GM19452 (cell line): Measurements from ENCODE around the gene CCDC8.
"Not testable (repeated sequence)": the region's sequence is repeated elsewhere in the genome, so short reads cannot be mapped to it uniquely, and the experiment has no call there.

Experiments used
- ATAC-seq: cut with Tn5 transposase; IDR thresholded peaks from one replicate; pipeline ENCODE4 v1.9.1; 2021; ENCODE audit not compliant: unreplicated experiment

CCDC8 gene

DNA sequence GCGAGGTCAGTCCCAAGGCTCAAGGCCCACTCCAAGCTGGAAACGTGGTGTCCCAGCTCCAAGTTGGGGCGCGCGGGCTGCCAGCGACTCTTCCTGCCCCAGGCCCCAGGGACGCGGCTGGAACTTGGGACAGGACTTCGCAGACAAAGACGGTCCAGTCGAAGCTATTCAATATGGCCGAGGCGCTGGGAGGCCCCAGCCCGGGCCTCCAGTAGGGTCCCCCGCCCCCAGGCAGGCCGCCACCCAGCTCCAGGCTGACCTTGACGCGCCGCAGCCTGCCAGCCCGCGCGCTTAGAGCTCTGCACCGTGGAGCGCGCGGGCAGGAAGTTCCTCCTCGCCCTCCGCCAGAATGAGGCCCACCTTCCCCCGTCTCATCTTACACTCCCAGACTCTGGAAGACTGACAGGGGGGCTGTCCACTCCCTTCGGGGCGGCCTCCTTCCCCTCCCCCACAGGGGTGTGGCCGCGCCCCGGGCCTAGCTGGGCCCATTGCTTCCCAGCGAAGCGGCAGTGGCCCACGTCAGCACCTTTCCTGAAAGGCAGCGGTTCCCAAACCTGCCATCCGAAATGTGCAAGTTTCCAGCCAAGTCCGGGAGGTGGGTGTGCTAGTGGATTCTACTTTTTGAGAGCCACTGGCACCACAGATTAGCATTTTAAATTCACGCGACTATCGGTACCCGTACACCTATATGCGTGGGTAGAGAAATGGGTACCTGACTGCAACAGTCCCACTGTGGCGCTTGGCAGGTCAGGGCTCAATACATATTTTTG, at the start of gene CCDC8:
Gene CCDC8 (minus strand): TSS at position 303 of the 770 bp plus-strand sequence. CDS start 754 bp downstream, outside the sequence.
- ATAC-seq, result no peak

DNA sequence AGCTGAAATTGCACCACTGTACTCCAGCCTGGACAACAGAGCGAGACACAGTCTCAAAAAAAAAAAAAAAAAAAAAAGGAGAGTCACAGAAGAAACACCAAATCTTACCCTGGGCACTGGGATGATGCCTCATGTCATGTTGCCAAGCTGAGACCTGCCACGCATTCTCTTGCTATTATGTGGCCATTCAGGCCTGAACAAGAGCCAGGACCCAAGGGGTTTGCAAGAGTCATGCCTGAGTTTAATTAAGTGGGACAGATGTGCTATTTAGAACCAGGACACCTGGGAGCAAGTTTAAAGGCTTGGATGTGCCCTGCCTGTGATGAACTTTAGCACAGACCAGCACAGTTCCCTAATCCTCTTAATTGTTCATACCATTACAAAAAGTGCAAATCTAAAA, 48.2 kb upstream of the CCDC8 start:
- ATAC-seq, result no peak

GRCh38 chr19:46460981-46461380, 47.6 kb upstream of the CCDC8 start:
- ATAC-seq, result no peak

- no peak for ATAC-seq
Measured at GRCh38 chr19:46460055-46460454, 46.7 kb upstream of the CCDC8 start.

GRCh38 chr19:46456930-46457329, 43.6 kb upstream of the CCDC8 start:
- no peak for ATAC-seq

DNA sequence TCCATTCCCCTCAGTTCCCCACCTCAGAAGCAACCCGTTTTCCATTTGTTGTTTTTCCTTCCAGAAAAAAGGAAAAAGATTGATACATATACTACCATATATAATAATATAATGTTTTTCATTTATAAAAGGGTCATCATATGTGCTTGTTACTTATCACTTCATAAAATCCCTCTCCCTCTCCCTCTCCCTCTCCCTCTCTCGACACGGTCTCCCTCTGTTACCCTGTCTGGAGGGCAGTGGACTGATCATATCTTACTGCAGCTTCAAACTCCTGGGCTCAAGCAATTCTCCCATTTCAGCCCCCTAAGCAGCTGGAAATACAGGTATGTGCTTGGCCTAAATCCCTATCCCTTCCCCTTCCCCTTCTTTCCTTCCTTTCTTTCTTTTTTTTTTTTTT, 40.9 kb upstream of the CCDC8 start:
- no peak for ATAC-seq

- no peak for ATAC-seq
Measured at GRCh38 chr19:46453661-46454060, 40.3 kb upstream of the CCDC8 start.

GRCh38 chr19:46452186-46452585, 38.8 kb upstream of the CCDC8 start:
- ATAC-seq, result no peak

GRCh38 chr19:46451352-46451751, 38.0 kb upstream of the CCDC8 start:
- ATAC-seq, result no peak

- no peak for ATAC-seq
Measured at GRCh38 chr19:46450737-46451136, 37.4 kb upstream of the CCDC8 start.

DNA sequence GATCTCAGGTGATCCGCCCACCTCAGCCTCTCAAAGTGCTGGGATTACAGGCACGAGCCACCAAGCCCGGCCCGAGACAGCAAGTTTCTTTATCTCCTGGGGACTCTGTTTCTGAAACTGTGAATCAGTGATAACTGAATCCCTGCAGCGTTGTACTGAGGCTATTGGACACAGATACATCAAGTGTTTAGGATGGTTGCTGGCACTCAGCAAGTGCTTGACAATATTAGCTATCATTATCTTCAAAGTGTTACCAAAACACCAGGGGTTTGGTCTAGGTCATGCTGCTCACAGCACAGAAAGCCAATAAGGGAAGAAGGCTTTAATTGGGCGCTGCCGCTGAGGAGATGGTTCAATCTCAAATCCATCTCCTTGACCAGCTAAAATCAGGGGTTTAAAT, 35.9 kb upstream of the CCDC8 start:
- no peak for ATAC-seq

DNA sequence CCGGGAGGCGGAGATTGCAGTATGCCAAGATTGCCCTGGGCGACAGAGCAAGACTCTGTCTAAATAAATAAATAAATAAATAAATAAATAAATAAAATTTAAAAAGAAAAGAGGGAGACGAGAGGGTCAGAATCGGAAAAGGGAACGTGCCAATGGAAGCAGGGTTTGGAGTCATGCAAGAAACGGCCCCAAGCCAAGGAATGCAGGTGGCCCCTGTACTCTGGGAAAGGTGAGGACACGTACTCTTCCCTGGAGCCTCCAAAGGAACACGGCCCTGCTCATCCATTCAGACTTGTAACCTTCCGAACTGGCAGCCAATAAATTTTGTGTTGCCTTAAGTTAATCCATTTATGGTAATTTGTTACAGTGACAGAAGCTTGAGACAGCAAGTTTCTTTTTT, 35.2 kb upstream of the CCDC8 start:
- ATAC-seq, result no peak

DNA sequence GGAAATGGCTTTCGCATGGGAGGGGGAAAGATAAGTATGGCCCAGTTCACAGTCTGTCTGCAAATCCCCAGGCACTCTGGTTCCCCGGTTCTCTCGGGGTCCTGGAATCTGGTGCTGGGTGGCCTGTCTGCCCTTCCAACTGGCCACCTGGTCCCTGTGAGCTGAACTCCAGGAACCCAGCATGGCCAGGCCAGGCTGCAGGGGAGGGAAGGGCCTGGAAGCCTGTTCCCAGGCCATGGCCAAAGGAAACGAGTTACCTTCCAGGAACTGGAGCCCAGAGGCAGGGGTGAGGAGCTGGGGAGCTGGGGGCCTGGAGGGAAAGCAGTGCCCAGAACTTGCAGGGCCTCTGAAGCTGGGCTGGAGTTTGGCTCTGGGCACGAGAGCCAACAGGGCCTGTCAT, 34.5 kb upstream of the CCDC8 start:
- no peak for ATAC-seq

- no peak for ATAC-seq
Measured at GRCh38 chr19:46447006-46447405, 33.6 kb upstream of the CCDC8 start.

GRCh38 chr19:46446021-46446420, 32.7 kb upstream of the CCDC8 start:
- ATAC-seq, result no peak

- ATAC-seq, result no peak
Measured at GRCh38 chr19:46442808-46443450, 29.6 kb upstream of the CCDC8 start.

DNA sequence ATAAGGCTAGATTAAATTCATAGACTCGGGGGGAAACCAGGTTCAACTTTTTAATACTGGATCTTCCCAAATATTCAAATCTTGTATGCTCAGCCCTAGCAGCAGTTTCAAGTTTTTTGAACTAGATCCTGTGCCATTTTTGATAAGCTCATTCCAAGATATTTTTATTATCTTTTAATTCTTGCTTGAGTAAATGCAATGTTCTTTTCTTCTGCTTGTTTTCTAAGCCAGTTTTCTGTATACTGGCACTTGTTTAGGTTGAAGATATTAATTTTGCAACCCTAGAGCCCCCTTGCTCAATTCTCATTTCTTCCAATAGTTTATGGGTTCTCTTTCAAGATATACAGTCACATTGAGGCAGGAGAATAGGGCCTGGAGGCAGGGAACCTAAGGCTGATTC, 28.5 kb upstream of the CCDC8 start:
- ATAC-seq, result no peak

GRCh38 chr19:46435689-46436088, 22.3 kb upstream of the CCDC8 start:
- ATAC-seq, result not testable (repeated sequence)

GRCh38 chr19:46435009-46435408, 21.6 kb upstream of the CCDC8 start:
- no peak for ATAC-seq

GRCh38 chr19:46433470-46433869, 20.1 kb upstream of the CCDC8 start:
- not testable (repeated sequence) for ATAC-seq

GRCh38 chr19:46431824-46432223, 18.5 kb upstream of the CCDC8 start:
- ATAC-seq, result no peak

DNA sequence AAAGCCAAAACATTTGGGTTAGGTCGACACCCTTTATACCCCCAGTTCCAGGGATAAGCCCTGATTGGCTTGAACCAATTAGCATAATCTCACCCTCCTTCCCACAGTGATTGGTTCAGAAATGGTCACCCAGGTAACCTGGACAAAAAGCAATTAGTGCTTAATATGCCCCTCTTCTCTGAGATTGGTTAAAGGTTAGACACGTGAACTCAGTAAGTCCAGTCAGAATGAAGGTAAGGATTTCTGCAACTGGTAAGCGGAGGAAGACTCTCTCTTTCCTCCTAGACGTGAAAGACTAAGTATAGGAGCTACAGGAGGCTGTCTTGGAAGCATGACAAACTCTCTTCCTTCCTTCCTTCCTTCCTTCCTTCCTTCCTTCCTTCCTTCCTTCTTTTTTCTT, 16.6 kb upstream of the CCDC8 start:
- ATAC-seq, result no peak
